GM12878 (cell line): ENCODE results near the gene TP73.

Experiments used
- CTCF ChIP-seq, 3 experiments: IDR thresholded peaks in 2 of 3; conservative IDR thresholded peaks in 1 of 3; 2 replicates each; pipeline ENCODE4 v1.5.1; 2011; ENCODE audit warnings: low read depth in 3 of 3, low read length in 3 of 3, mild to moderate bottlenecking in 3 of 3, control low read depth in 2 of 3, moderate library complexity in 2 of 3, inconsistent platforms in 1 of 3, mixed read lengths in 1 of 3; ENCODE audit not compliant: control insufficient read depth in 2 of 3, insufficient read depth in 1 of 3; ENCODE audit errors: extremely low read depth in 1 of 3
- ELK1 ChIP-seq: IDR thresholded peaks from 2 replicates; pipeline ENCODE4 v1.6.1; 2012; ENCODE audit warnings: low read depth, low read length, improper control_type of control experiment
- EP300 ChIP-seq, 2 experiments: fragments of 150-350 bp in 1 of 2; IDR thresholded peaks; 2 replicates each; pipeline ENCODE4 v1.6.1; 2011 to 2012; ENCODE audit warnings: low read depth in 2 of 2, low read length in 2 of 2, borderline replicate concordance in 1 of 2, improper control_type of control experiment in 1 of 2, inconsistent platforms in 1 of 2; ENCODE audit not compliant: control insufficient read depth in 1 of 2
- EZH2 ChIP-seq: IDR thresholded peaks from 2 replicates; pipeline ENCODE4 v1.6.1; 2012; ENCODE audit warnings: low read depth, mild to moderate bottlenecking, control low read depth, inconsistent platforms, low read length, borderline replicate concordance; ENCODE audit not compliant: control insufficient read depth
- MAX ChIP-seq: IDR thresholded peaks from 2 replicates; pipeline ENCODE4 v1.6.1; 2012; ENCODE audit warnings: low read depth, low read length, improper control_type of control experiment
- POLR2A ChIP-seq: IDR thresholded peaks from 2 replicates; pipeline ENCODE4 v1.6.1; 2011; ENCODE audit warnings: low read depth, mild to moderate bottlenecking, low read length
- POLR2AphosphoS5 ChIP-seq: IDR thresholded peaks from 2 replicates; pipeline ENCODE4 v1.6.1; 2011; ENCODE audit warnings: mild to moderate bottlenecking, low read length, inconsistent platforms
- RB1 ChIP-seq: fragments of 450-650 bp; formaldehyde crosslinking; IDR thresholded peaks from 2 replicates; pipeline ENCODE4 v1.6.1; 2017; ENCODE audit warnings: mild to moderate bottlenecking, borderline replicate concordance
- TCF3 ChIP-seq: IDR thresholded peaks from 2 replicates; pipeline ENCODE4 v1.6.1; 2012; ENCODE audit warnings: low read depth, mild to moderate bottlenecking, low read length, borderline replicate concordance; ENCODE audit not compliant: insufficient read depth
- YY1 ChIP-seq: IDR thresholded peaks from 2 replicates; pipeline ENCODE4 v1.6.1; 2011; ENCODE audit warnings: low read depth, mild to moderate bottlenecking, low read length
- ZBTB33 ChIP-seq: fragments of 450-650 bp; IDR thresholded peaks from 2 replicates; pipeline ENCODE4 v1.6.1; 2017; ENCODE audit warnings: mild to moderate bottlenecking
- ZNF592 ChIP-seq: fragments of 450-650 bp; IDR thresholded peaks from 2 replicates; pipeline ENCODE4 v1.6.1; 2017; ENCODE audit warnings: mild to moderate bottlenecking, moderate library complexity

- TF ChIP-seq TCF3 (no peak), ELK1 (no peak), POLR2A (no peak), CTCF (IDR thresholded peaks at IDR 0.05 in 2 of 3, conservative IDR thresholded peaks at IDR 0.05 in 1 of 3; ENCODE audit: control insufficient read depth in 2 of 3, extremely low read depth in 1 of 3, insufficient read depth in 1 of 3, low read depth in 3 of 3, low read length in 3 of 3) (no peak), EZH2 (no peak), RB1 (no peak), POLR2AphosphoS5 (no peak), YY1 (no peak), ZBTB33 (no peak), EP300 (IDR thresholded peaks at IDR 0.05; ENCODE audit: borderline replicate concordance in 1 of 2, control insufficient read depth in 1 of 2, low read depth in 2 of 2, low read length in 2 of 2) (no peak), MAX (no peak), ZNF592 (no peak)
Observed at GRCh38 chr1:3638027-3638426, 14.3 kb upstream of the TP73 start.
